Endothelial cell of umbilical vein (primary cell): ENCODE measurements around the gene SNX25. TPM values are rescaled to one million over a fixed set of nuclear protein-coding genes. Genes with fewer than 3 reads are reported as not detected.

Source experiments
- BruUV-seq: library from RNA; stranded (reverse); fragments of 400-500 nt; replicated peaks from 2 replicates; lab custom pipeline; 2021; lab: Mats Ljungman, UMichigan
- CTCF ChIA-PET: fragments of 300-600, 350-600 bp; sonication (Branson Sonifier 250); formaldehyde crosslinking; loops from one replicate; lab custom pipeline; 2021; ENCODE audit warnings: antibody characterized with exemption, inconsistent platforms; lab: Charles Lee
- POLR2A ChIA-PET: fragments of 300-600, 350-600 bp; sonication (Branson Sonifier 250); formaldehyde crosslinking; loops from one replicate; lab custom pipeline; 2021; ENCODE audit warnings: antibody characterized with exemption, inconsistent platforms; lab: Charles Lee
- DNase-seq: peaks from one replicate; pipeline ENCODE4 v3.0.0-alpha.2; 2011; ENCODE audit warnings: low read depth, low spot score
- FAIRE-seq: peaks from 2 replicates; lab custom pipeline; 2011; peaks lifted over from hg19 to GRCh38; lab: Jason Lieb, UNC
- H2AFZ ChIP-seq: 2 replicates; pipeline ENCODE4 v1.6.0; 2012; ENCODE audit warnings: low read depth, low read length, control low read depth, inconsistent platforms
- H3K27ac ChIP-seq: 2 replicates; pipeline ENCODE4 v1.5.1; 2011; ENCODE audit warnings: low read depth, mild to moderate bottlenecking, control low read depth, low read length, moderate library complexity; ENCODE audit not compliant: insufficient read depth
- H3K27me3 ChIP-seq, 2 experiments: 2 replicates each; pipeline versions ENCODE4 v1.6.0 to v1.6.1; 2011; ENCODE audit warnings: low read length in 2 of 2, mixed read lengths in 1 of 2; ENCODE audit not compliant: control insufficient read depth in 2 of 2, insufficient read depth in 2 of 2
- H3K36me3 ChIP-seq, 2 experiments: 2 replicates in 1 of 2; 3 replicates in 1 of 2; pipeline ENCODE4 v1.5.1; 2011; ENCODE audit warnings: low read length in 2 of 2, mild to moderate bottlenecking in 1 of 2, moderate library complexity in 1 of 2; ENCODE audit not compliant: control insufficient read depth in 2 of 2, insufficient read depth in 2 of 2; ENCODE audit errors: extremely low read depth in 1 of 2
- H3K4me1 ChIP-seq: 3 replicates; pipeline ENCODE4 v1.5.1; 2011; ENCODE audit warnings: mild to moderate bottlenecking, low read length; ENCODE audit not compliant: control insufficient read depth, insufficient read depth; ENCODE audit errors: extremely low read depth
- H3K4me2 ChIP-seq: 2 replicates; pipeline ENCODE4 v1.6.1; 2011; ENCODE audit warnings: low read length, control low read depth, mixed read lengths; ENCODE audit not compliant: insufficient read depth
- H3K4me3 ChIP-seq, 3 experiments: fragments of 200-600 bp in 1 of 3; sonication (generic), shearing (Covaris generic) in 1 of 3; replicated peaks in 1 of 3; 2 replicates each; pipeline ENCODE4 v1.5.1; 2011 to 2016; ENCODE audit warnings: control low read depth in 3 of 3, low read length in 3 of 3, mild to moderate bottlenecking in 2 of 3, inconsistent platforms in 1 of 3, low read depth in 1 of 3, moderate library complexity in 1 of 3; ENCODE audit not compliant: insufficient read depth in 1 of 3
- H3K79me2 ChIP-seq: 2 replicates; pipeline ENCODE4 v1.6.0; 2012; ENCODE audit warnings: low read length, inconsistent platforms; ENCODE audit not compliant: control insufficient read depth, insufficient read depth
- H3K9ac ChIP-seq: replicated peaks from 2 replicates; pipeline ENCODE3; 2011; ENCODE audit warnings: low read length, control low read depth; ENCODE audit not compliant: insufficient read depth; ENCODE audit errors: extremely low read depth
- H3K9me1 ChIP-seq: replicated peaks from 3 replicates; pipeline ENCODE4 v1.6.0; 2011; ENCODE audit warnings: mild to moderate bottlenecking, low read length; ENCODE audit not compliant: control insufficient read depth, insufficient read depth; ENCODE audit errors: extremely low read depth
- H3K9me3 ChIP-seq: replicated peaks from 2 replicates; pipeline ENCODE4 v1.5.1; 2012; ENCODE audit warnings: low read length, inconsistent platforms; ENCODE audit not compliant: control insufficient read depth, insufficient read depth
- H4K20me1 ChIP-seq: replicated peaks from 2 replicates; pipeline ENCODE3; 2011; ENCODE audit warnings: mild to moderate bottlenecking, low read length; ENCODE audit not compliant: control insufficient read depth, insufficient read depth; ENCODE audit errors: extremely low read depth
- EZH2 ChIP-seq: IDR thresholded peaks from 2 replicates; pipeline ENCODE4 v1.6.1; 2012; ENCODE audit warnings: borderline replicate concordance, low read depth, mild to moderate bottlenecking, moderate library complexity, low read length, inconsistent platforms; ENCODE audit not compliant: severe bottlenecking
- FOS ChIP-seq: IDR thresholded peaks from 2 replicates; pipeline ENCODE4 v1.6.1; 2011; ENCODE audit warnings: mild to moderate bottlenecking, low read length, moderate library complexity, borderline replicate concordance; ENCODE audit not compliant: insufficient read depth
- GATA2 ChIP-seq: IDR thresholded peaks from 2 replicates; pipeline ENCODE4 v1.7.0; 2011; ENCODE audit warnings: low read depth, mild to moderate bottlenecking, moderate library complexity, mixed read lengths, low read length; ENCODE audit not compliant: insufficient read length, insufficient read depth
- JUN ChIP-seq: IDR thresholded peaks from 2 replicates; pipeline ENCODE4 v1.6.1; 2011; ENCODE audit warnings: borderline replicate concordance, low read depth; ENCODE audit not compliant: insufficient read length, insufficient read depth
- MYC ChIP-seq: IDR thresholded peaks from one replicate; pipeline ENCODE4 v1.6.1; 2011; ENCODE audit warnings: mild to moderate bottlenecking, low read depth, low read length
- POLR2A ChIP-seq: IDR thresholded peaks from 2 replicates; pipeline ENCODE4 v1.6.1; 2012; ENCODE audit warnings: low read depth, mild to moderate bottlenecking, control low read depth, low read length
- POLR2AphosphoS5 ChIP-seq: IDR thresholded peaks from 2 replicates; pipeline ENCODE4 v1.6.1; 2012; ENCODE audit warnings: low read depth, mild to moderate bottlenecking, control low read depth, low read length, moderate library complexity; ENCODE audit not compliant: insufficient read depth
- dilution Hi-C: fragments of 300-500 bp; cut with MboI; formaldehyde crosslinking; loops from one replicate; pipeline ENCODE4 v1.15.0; 2019; ENCODE audit warnings: low sequenced_read_pairs; ENCODE audit not compliant: extremely low pct_ligation_motif_present
- intact Hi-C: fragments of 100-400 bp; cut with micrococcal nuclease; formaldehyde crosslinking; loops from one replicate; pipeline ENCODE4 v1.10.0; 2022
- polyA plus RNA-seq, 4 experiments: library from polyadenylated mRNA; depleted of rRNA in 3 of 4; stranded (reverse) in 3 of 4; unstranded in 1 of 4; fragments of >200 nt; gene quantifications; 2 replicates each; pipeline versions ENCODE4 v1.2.1 to v1.2.3, GENCODE V29; 2011 to 2012; ENCODE audit warnings: missing spikeins in 1 of 4
- total RNA-seq: library from RNA; stranded (reverse); gene quantifications from 2 replicates; pipeline ENCODE4 v1.2.3, GENCODE V29; 2021
- TF ChIP-seq, protein P1 (sequence below), 2 donors: IDR thresholded peaks; 1 replicate in 1 of 2; 2 replicates in 1 of 2; pipeline ENCODE4 v1.5.1; 2011; ENCODE audit warnings: low read length in 2 of 2, mild to moderate bottlenecking in 2 of 2, moderate library complexity in 2 of 2, control low read depth in 1 of 2, inconsistent platforms in 1 of 2, low read depth in 1 of 2; ENCODE audit not compliant: insufficient read depth in 1 of 2; ENCODE audit errors: extremely low read depth in 1 of 2
- TF ChIP-seq, protein P2 (sequence below): IDR thresholded peaks from 2 replicates; pipeline ENCODE4 v1.6.1; 2011; ENCODE audit not compliant: insufficient read depth, insufficient read length

Gene SNX25
- total and polyA plus RNA-seq, 2 donors (not counting 3 experiments of a cell fraction or from before 2014, with no cell fraction given), result 6.6 to 16.1 TPM

DNA sequence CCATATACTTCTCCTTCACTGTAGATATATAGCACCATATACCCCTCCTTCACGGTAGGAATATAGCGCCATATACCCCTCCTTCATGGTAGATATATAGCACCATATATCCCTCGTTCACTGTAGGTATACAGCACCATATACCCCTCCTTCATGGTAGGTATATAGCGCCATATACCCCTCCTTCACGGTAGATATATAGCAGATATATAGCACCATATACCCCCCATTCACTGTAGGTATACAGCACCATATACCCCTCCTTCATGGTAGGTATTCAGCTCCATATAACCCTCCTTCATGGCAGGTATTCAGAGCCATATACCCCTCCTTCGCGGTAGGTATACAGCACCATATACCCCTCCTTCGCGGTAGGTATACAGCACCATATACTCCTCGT lies 12.5 kb downstream of the SNX25 start:
- peaks cover 2% of the 10 kb centered on the region for H3K4me1 ChIP-seq
- no peak overlapping the region for H3K27ac ChIP-seq
- no peak for DNase-seq
- intact Hi-C loops, result no loop called here
- no peak for FAIRE-seq
- TF ChIP-seq POLR2AphosphoS5, result no peak
- no peak for TF ChIP-seq JUN
- TF ChIP-seq GATA2, result no peak
- TF ChIP-seq, protein P1, sequence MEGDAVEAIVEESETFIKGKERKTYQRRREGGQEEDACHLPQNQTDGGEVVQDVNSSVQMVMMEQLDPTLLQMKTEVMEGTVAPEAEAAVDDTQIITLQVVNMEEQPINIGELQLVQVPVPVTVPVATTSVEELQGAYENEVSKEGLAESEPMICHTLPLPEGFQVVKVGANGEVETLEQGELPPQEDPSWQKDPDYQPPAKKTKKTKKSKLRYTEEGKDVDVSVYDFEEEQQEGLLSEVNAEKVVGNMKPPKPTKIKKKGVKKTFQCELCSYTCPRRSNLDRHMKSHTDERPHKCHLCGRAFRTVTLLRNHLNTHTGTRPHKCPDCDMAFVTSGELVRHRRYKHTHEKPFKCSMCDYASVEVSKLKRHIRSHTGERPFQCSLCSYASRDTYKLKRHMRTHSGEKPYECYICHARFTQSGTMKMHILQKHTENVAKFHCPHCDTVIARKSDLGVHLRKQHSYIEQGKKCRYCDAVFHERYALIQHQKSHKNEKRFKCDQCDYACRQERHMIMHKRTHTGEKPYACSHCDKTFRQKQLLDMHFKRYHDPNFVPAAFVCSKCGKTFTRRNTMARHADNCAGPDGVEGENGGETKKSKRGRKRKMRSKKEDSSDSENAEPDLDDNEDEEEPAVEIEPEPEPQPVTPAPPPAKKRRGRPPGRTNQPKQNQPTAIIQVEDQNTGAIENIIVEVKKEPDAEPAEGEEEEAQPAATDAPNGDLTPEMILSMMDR (IDR thresholded peaks at IDR 0.05; ENCODE audit: extremely low read depth in 1 of 2, insufficient read depth in 1 of 2, low read depth in 1 of 2, low read length in 2 of 2), result no peak
- TF ChIP-seq, protein P2, sequence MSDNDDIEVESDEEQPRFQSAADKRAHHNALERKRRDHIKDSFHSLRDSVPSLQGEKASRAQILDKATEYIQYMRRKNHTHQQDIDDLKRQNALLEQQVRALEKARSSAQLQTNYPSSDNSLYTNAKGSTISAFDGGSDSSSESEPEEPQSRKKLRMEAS, result no peak
- TF ChIP-seq EZH2, result no peak
- TF ChIP-seq MYC, result no peak
- no peak for TF ChIP-seq FOS
- TF ChIP-seq POLR2A, result no peak
- H3K9ac ChIP-seq, result no peak overlapping the region
- peaks cover 29% of the 10 kb centered on the region for H3K79me2 ChIP-seq
- H4K20me1 ChIP-seq, result no peaks in the 10 kb centered on the region
- no TSS peak for BruUV-seq
- H3K4me2 ChIP-seq, result no peak overlapping the region
- dilution Hi-C loops, result no loop called here
- H3K36me3 ChIP-seq, result no peaks in the 10 kb centered on the region
- ChIA-PET POLR2A (no interaction called here), CTCF (no interaction called here)
- no peaks in the 10 kb centered on the region for H3K9me1 ChIP-seq
- H3K27me3 ChIP-seq, result no peaks in the 10 kb centered on the region
- H3K9me3 ChIP-seq, result no peaks in the 10 kb centered on the region
- H2AFZ ChIP-seq, result no peak overlapping the region
- H3K4me3 ChIP-seq, result no peak overlapping the region
